Measurements from ENCODE around the gene DLG2.

Gene DLG2

GRCh38 chr11:84264066-84264465, 1363.1 kb downstream of the DLG2 start:
- Histone ChIP-seq H3K27me3 (ENCODE audit: insufficient read depth, poor library complexity, severe bottlenecking) (no peaks in the 10 kb centered on the region), H3K4me3 (replicated peaks; ENCODE audit: insufficient read depth, low read length) (no peak overlapping the region), H3K27ac (replicated peaks) (no peak overlapping the region)
- DNase-seq (ENCODE audit: low read depth in 1 of 2, low spot score in 1 of 2) = no peak
- TF ChIP-seq GABPA (IDR thresholded peaks at IDR 0.05; ENCODE audit: low read depth) (no peak), CTCF (IDR thresholded peaks at IDR 0.05; ENCODE audit: insufficient read depth, low read length) (no peak), POLR2AphosphoS5 (IDR thresholded peaks at IDR 0.05; ENCODE audit: low read depth) (no peak), SPI1 (IDR thresholded peaks at IDR 0.05; ENCODE audit: borderline replicate concordance, low read depth) (no peak), REST (IDR thresholded peaks at IDR 0.05; ENCODE audit: insufficient replicate concordance, low read depth) (no peak)

- no peak overlapping the region for H3K4me3 ChIP-seq (replicated peaks; ENCODE audit: insufficient read depth, low read length)
- TF ChIP-seq SPI1 (IDR thresholded peaks at IDR 0.05; ENCODE audit: borderline replicate concordance, low read depth) (no peak), GABPA (IDR thresholded peaks at IDR 0.05; ENCODE audit: low read depth) (no peak), CTCF (IDR thresholded peaks at IDR 0.05; ENCODE audit: insufficient read depth, low read length) (no peak), POLR2AphosphoS5 (IDR thresholded peaks at IDR 0.05; ENCODE audit: low read depth) (no peak), REST (IDR thresholded peaks at IDR 0.05; ENCODE audit: insufficient replicate concordance, low read depth) (no peak)
- H3K27ac ChIP-seq (replicated peaks) = no peak overlapping the region
- no peak for DNase-seq (ENCODE audit: low read depth in 1 of 2, low spot score in 1 of 2)
- no peaks in the 10 kb centered on the region for H3K27me3 ChIP-seq (ENCODE audit: insufficient read depth, poor library complexity, severe bottlenecking)
These were observed 1365.4 kb downstream of the DLG2 start for GRCh38 chr11:84261707-84262106.

GRCh38 chr11:84260862-84261261, 1366.3 kb downstream of the DLG2 start:
- H3K4me3 ChIP-seq (replicated peaks; ENCODE audit: insufficient read depth, low read length) = no peak overlapping the region
- DNase-seq (ENCODE audit: low read depth in 1 of 2, low spot score in 1 of 2) = no peak
- no peak overlapping the region for H3K27ac ChIP-seq (replicated peaks)
- no peaks in the 10 kb centered on the region for H3K27me3 ChIP-seq (ENCODE audit: insufficient read depth, poor library complexity, severe bottlenecking)
- TF ChIP-seq REST (IDR thresholded peaks at IDR 0.05; ENCODE audit: insufficient replicate concordance, low read depth) (no peak), CTCF (IDR thresholded peaks at IDR 0.05; ENCODE audit: insufficient read depth, low read length) (no peak), POLR2AphosphoS5 (IDR thresholded peaks at IDR 0.05; ENCODE audit: low read depth) (no peak), GABPA (IDR thresholded peaks at IDR 0.05; ENCODE audit: low read depth) (no peak), SPI1 (IDR thresholded peaks at IDR 0.05; ENCODE audit: borderline replicate concordance, low read depth) (no peak)
